Karpas-422 (cell line): ENCODE measurements around the gene TIMP3. TPM values are rescaled to one million over a fixed set of nuclear protein-coding genes. Genes with fewer than 3 reads are reported as not detected.

Source experiments
- DNase-seq: peaks from one replicate; pipeline ENCODE4 v3.0.0-alpha.2; 2015
- H2AFZ ChIP-seq: fragments of 200-600 bp; sonication (generic); 2 replicates; pipeline ENCODE4 v1.6.1; 2014; ENCODE audit warnings: antibody characterized with exemption, low read length, mixed read lengths
- H3K27ac ChIP-seq: fragments of 200-600 bp; sonication (generic); 2 replicates; pipeline ENCODE4 v1.5.1; 2014; ENCODE audit warnings: mild to moderate bottlenecking, low read length, moderate library complexity
- H3K27me3 ChIP-seq: fragments of 200-600 bp; sonication (generic); 2 replicates; pipeline ENCODE4 v1.6.1; 2014; ENCODE audit warnings: low read length, mixed read lengths
- H3K36me3 ChIP-seq: fragments of 200-600 bp; sonication (generic); 2 replicates; pipeline ENCODE4 v1.6.1; 2014; ENCODE audit warnings: low read length, mixed read lengths; ENCODE audit not compliant: insufficient read depth
- H3K4me1 ChIP-seq: fragments of 200-600 bp; sonication (generic); 2 replicates; pipeline ENCODE4 v1.6.1; 2014; ENCODE audit warnings: mild to moderate bottlenecking, low read length, mixed read lengths
- H3K4me2 ChIP-seq: fragments of 200-600 bp; sonication (generic); 2 replicates; pipeline ENCODE4 v1.6.1; 2014; ENCODE audit warnings: low read length, low read depth, mild to moderate bottlenecking; ENCODE audit not compliant: poor library complexity, severe bottlenecking
- H3K4me3 ChIP-seq: fragments of 200-600 bp; sonication (generic); 2 replicates; pipeline ENCODE4 v1.5.1; 2014; ENCODE audit warnings: mild to moderate bottlenecking, antibody characterized with exemption, low read length, mixed read lengths
- H3K79me2 ChIP-seq: fragments of 200-600 bp; sonication (generic); 2 replicates; pipeline ENCODE4 v1.6.1; 2014; ENCODE audit warnings: mild to moderate bottlenecking, low read length, mixed read lengths
- H3K9ac ChIP-seq: fragments of 200-600 bp; sonication (generic); 2 replicates; pipeline ENCODE4 v1.6.0; 2014; ENCODE audit warnings: low read length
- H3K9me2 ChIP-seq: fragments of 200-600 bp; sonication (generic), shearing (Covaris generic); replicated peaks from 2 replicates; pipeline ENCODE4 v1.6.0; 2014; ENCODE audit warnings: mild to moderate bottlenecking, low read length, moderate library complexity; ENCODE audit not compliant: insufficient read depth
- H3K9me3 ChIP-seq: fragments of 300-700, 200-600 bp; sonication (generic); 2 replicates; pipeline ENCODE4 v1.6.1; 2014; ENCODE audit warnings: low read length, mixed read lengths
- H4K20me1 ChIP-seq: fragments of 200-600 bp; sonication (generic); 2 replicates; pipeline ENCODE4 v1.6.1; 2014; ENCODE audit warnings: mild to moderate bottlenecking, antibody characterized with exemption, low read length, low read depth; ENCODE audit not compliant: insufficient read depth
- total RNA-seq: library from RNA; depleted of rRNA; stranded (reverse); fragments of >200 nt; shearing (Covaris generic); gene quantifications from 2 replicates; pipeline ENCODE4 v1.2.3, GENCODE V29; 2014; ENCODE audit warnings: low replicate concordance

Gene TIMP3
- total RNA-seq, 1 experiment from 2014 or later, result not detected

DNA sequence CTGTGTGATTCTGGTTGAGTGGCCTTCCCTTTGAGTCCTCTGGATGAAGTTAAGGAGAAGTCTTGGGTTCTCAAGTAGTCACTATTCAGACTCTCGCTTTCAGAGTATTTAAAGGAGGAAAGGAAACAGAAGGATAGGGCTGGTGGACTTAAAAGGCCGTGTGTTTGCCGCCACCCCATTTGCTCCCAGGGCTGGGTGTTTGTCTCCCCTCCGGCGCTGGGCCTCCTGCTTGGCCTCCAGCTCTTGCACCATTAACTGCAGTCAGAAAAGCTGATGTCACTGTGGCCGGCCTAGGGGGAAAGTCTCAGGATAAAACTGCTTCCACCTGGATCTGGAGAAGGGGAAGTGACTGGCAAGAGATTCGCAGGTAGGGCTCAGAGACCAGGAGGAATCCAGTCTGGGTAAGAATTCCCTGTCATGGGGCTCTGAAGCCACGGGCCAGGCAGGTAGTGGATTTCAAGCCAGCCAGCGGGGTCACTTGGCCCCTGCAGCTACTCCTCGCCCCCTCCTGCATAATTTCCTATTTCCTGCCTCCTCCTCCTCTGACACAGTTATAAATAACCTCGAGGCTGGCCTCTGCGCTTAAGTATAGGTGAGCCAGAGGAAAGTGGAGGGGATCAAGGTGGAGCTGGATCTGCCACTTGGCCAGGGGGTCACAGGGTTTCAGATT lies 17.1 kb downstream of the TIMP3 start:
- no peaks in the 10 kb centered on the region for H4K20me1 ChIP-seq
- no peak overlapping the region for H2AFZ ChIP-seq
- no peaks in the 10 kb centered on the region for H3K9me3 ChIP-seq
- no peaks in the 10 kb centered on the region for H3K79me2 ChIP-seq
- H3K27me3 ChIP-seq, result no peaks in the 10 kb centered on the region
- no peaks in the 10 kb centered on the region for H3K36me3 ChIP-seq
- no peak overlapping the region for H3K27ac ChIP-seq
- no peak for DNase-seq
- H3K9ac ChIP-seq, result no peak overlapping the region
- H3K4me2 ChIP-seq, result no peak overlapping the region
- no peak overlapping the region for H3K4me3 ChIP-seq
- no peaks in the 10 kb centered on the region; the same call in 1 of the 2 replicates for H3K4me1 ChIP-seq
- no peaks in the 10 kb centered on the region for H3K9me2 ChIP-seq

DNA sequence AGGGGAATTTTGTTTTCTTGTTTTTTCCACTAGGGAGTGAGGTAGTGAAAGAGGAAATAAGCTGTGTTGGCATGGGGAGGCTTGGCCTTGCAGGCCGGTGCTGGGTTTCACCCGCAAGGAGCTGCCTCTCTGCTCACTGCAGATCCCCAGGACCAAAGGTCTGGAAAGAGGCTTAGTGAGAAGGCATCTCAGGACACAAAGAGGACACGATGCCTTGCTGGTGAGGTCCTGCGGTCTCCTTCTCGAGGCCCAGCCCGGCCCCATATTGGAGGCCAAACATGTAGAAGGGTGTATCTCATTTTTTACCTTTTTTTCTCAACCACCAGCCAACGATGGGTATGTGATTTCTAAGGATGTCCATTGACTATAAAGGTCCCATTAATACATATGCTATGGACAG lies 17.6 kb downstream of the TIMP3 start:
- no peaks in the 10 kb centered on the region for H3K36me3 ChIP-seq
- no peaks in the 10 kb centered on the region for H4K20me1 ChIP-seq
- H3K9me2 ChIP-seq, result no peaks in the 10 kb centered on the region
- no peak overlapping the region for H3K4me2 ChIP-seq
- no peaks in the 10 kb centered on the region for H3K27me3 ChIP-seq
- H3K79me2 ChIP-seq, result no peaks in the 10 kb centered on the region
- H2AFZ ChIP-seq, result no peak overlapping the region
- no peaks in the 10 kb centered on the region; the same call in 1 of the 2 replicates for H3K4me1 ChIP-seq
- H3K9me3 ChIP-seq, result no peaks in the 10 kb centered on the region
- H3K27ac ChIP-seq, result no peak overlapping the region
- no peak for DNase-seq
- no peak overlapping the region for H3K4me3 ChIP-seq
- H3K9ac ChIP-seq, result no peak overlapping the region

DNA sequence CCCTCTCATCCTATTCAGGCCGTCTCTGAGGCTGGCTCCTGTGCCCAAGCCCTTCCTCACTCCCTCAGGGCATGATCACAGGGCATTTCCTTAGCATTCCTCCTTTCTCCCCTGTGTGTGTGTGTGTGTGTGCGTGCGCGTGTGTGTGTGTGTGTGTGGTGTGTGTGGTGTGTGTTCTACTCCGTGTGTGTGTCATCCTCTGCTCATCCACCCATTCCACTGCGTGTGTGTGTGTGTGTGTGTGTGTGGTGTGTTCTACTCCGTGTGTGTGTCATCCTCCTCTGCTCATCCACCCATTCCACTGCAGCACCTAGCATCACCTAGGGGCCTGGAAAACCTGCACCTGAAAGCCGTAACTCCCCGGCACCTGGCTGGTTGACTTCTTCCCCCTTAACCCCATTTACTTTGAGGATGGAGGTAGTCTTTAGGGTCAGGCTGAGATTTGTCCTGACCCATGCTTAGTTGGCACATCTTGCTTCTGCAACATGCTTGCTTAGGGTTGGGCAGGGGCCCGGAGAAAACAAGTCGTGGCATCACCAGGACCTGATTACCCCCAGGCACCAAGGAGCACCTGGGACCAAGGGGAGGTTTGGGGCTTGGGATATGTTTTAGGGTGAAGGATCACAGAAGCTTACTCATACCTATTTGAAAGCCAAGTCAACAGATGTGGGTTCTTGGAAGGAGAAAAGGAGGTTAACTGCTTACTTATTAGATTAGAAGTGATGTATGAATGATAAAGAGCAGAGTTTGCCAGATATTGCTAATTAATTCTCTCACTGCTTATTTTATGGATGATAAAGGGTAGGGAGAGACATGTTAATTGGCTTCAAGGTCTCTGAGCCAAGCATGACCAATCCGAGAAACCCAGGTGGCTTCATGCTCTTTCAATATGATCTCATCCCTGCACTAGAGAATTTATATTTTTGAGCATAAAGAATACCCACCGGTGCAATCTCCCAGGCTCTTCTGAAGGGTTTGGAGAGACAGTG lies 18.9 kb downstream of the TIMP3 start:
- no peak overlapping the region for H3K9ac ChIP-seq
- no peaks in the 10 kb centered on the region for H3K9me3 ChIP-seq
- no peaks in the 10 kb centered on the region for H4K20me1 ChIP-seq
- no peaks in the 10 kb centered on the region for H3K27me3 ChIP-seq
- no peaks in the 10 kb centered on the region for H3K79me2 ChIP-seq
- no peaks in the 10 kb centered on the region; the same call in 1 of the 2 replicates for H3K4me1 ChIP-seq
- no peak overlapping the region for H3K27ac ChIP-seq
- DNase-seq, result no peak
- H3K9me2 ChIP-seq, result no peaks in the 10 kb centered on the region
- no peak overlapping the region for H2AFZ ChIP-seq
- H3K4me3 ChIP-seq, result no peak overlapping the region
- H3K4me2 ChIP-seq, result no peak overlapping the region
- H3K36me3 ChIP-seq, result no peaks in the 10 kb centered on the region

DNA sequence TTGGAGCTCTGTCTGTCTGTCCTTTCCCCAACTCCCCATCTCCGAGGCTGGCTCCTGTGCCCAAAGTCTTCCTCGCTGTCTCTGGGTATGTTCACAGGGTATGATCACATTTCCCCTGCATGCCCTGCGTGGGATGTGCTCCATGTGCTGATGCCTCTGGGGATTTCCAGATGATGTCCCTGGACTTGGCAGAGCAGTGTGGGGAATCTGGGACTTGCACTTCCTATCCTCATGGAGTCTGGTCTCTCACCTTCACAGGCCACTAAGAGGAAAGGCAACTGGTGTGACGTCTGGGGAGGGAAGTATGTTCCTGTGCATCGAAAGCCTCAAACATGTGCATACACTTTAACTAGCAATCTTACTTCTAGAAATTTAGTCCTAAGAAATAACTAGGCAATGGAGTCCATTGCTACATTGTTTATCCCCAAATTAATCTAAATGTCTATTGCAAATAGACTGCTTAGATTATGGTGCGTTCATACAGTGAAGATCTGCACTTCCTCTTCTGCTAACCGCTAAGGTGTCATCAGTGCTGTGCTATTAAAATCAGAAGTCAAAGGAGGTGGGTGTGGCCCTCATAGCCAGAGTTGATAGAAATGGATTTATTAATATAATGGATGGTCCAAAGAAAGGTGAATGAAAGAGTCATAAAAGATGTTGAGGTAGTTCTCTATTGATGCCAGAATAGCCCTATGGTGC lies 20.8 kb downstream of the TIMP3 start:
- Histone ChIP-seq H3K79me2 (no peaks in the 10 kb centered on the region), H4K20me1 (no peaks in the 10 kb centered on the region), H3K9ac (no peak overlapping the region), H2AFZ (no peak overlapping the region), H3K27ac (no peak overlapping the region), H3K4me1 (no peaks in the 10 kb centered on the region; the same call in 1 of the 2 replicates), H3K4me2 (no peak overlapping the region), H3K9me2 (no peaks in the 10 kb centered on the region), H3K36me3 (no peaks in the 10 kb centered on the region), H3K27me3 (no peaks in the 10 kb centered on the region), H3K4me3 (no peak overlapping the region), H3K9me3 (no peaks in the 10 kb centered on the region)
- DNase-seq, result no peak

DNA sequence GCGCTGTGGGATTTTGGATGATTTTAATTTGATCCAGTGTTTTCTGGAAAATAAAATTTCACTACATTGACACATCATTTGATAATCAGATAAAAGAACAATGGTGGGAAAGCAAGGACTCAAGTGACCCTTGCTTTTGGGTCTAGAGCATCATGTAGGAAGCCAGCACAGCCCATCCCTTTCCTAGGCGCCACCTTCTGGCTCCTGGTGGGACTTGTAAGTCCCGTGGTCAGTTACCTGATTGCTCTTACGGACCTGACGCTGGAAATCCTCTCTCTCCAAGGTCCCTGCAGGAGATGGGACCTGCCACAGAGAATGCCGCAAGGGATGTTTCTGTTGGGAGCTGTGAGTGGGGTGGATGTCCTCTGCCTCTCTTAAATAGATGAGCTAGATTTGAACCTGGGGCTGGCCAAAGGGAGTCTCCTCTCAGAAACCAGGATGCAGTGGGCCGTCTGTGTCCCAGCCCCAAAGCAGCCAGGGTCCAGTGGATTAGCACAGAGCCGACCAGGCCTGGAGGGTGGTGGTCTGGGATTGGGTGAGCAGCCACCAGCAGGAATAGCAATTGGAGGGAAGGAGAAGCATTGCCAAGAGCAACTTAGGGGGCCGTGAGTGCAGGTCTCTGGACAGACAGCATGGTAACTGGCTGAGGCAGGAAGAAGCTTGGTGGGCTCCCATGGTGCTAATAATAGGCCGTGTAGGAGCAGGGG lies 21.7 kb downstream of the TIMP3 start:
- Histone ChIP-seq H3K9ac (no peak overlapping the region), H3K79me2 (no peaks in the 10 kb centered on the region), H3K27ac (no peak overlapping the region), H3K4me2 (no peak overlapping the region), H3K4me3 (no peak overlapping the region), H4K20me1 (no peaks in the 10 kb centered on the region), H3K27me3 (no peaks in the 10 kb centered on the region), H3K4me1 (no peaks in the 10 kb centered on the region; the same call in 1 of the 2 replicates), H3K36me3 (no peaks in the 10 kb centered on the region), H2AFZ (no peak overlapping the region), H3K9me3 (no peaks in the 10 kb centered on the region), H3K9me2 (no peaks in the 10 kb centered on the region)
- peak; percentile 71 for DNase-seq

DNA sequence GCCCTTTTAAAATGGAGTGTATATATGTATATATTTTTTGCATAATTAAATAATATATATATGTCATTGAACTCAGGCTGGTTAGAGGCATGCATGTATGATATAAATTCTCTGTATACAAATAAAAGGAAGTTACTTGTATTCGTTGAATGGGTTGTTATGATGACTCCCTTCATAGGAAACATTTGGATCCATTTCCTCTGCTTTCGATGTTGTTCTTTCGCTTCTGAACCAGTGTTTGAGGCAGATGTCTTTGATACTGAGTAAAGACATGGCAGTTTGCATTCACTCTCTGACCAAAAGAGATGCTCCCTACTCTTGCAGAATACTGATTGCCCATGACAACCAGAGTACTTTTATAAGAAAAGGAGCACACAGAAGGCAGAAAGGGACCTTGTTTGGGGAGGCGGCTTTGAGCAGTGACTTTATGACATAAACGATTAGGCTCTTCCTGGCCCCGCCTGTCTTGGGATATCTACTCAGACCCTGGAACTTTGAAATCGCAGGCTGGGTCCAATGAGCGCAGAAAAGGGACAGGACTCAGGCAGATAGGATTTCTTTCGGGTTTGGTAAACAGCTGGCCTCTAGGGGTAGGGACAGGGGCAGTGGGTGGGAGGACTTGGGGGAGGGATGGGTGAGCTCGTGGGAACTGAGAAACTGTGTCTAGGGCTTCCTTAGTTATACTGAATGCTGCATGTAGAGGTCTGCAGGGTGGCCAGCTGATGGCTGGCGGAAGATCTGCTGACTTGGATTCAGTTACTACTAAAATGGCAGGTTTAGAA lies 23.2 kb downstream of the TIMP3 start:
- H3K36me3 ChIP-seq, result no peaks in the 10 kb centered on the region
- no peak overlapping the region for H3K4me3 ChIP-seq
- no peaks in the 10 kb centered on the region for H3K27me3 ChIP-seq
- no peak for DNase-seq
- no peak overlapping the region for H2AFZ ChIP-seq
- H4K20me1 ChIP-seq, result no peaks in the 10 kb centered on the region
- no peak overlapping the region for H3K27ac ChIP-seq
- no peaks in the 10 kb centered on the region; the same call in 1 of the 2 replicates for H3K4me1 ChIP-seq
- H3K79me2 ChIP-seq, result no peaks in the 10 kb centered on the region
- no peaks in the 10 kb centered on the region for H3K9me3 ChIP-seq
- H3K4me2 ChIP-seq, result no peak overlapping the region
- H3K9ac ChIP-seq, result no peak overlapping the region
- H3K9me2 ChIP-seq, result no peaks in the 10 kb centered on the region

DNA sequence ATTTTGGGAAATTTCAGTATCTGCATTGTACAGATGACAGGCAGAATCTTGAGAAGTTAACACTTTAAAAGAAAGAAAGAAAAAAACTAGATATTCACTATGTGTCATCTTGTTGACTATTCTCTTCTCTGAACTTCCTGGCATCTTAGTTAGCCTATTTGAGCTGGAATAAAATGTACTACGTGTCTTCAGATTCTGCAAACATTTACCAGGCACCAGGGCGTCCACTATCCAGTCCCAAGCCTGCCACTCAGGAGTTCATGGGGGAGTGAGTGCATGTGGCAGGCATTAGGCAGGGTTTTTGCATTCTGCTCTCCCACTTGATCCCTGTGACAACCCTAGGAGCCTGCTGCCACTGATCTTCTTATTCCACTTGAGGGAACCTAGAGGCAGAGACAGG lies 25.0 kb downstream of the TIMP3 start:
- no peaks in the 10 kb centered on the region for H4K20me1 ChIP-seq
- H3K4me3 ChIP-seq, result no peak overlapping the region
- no peaks in the 10 kb centered on the region for H3K27me3 ChIP-seq
- no peak overlapping the region for H3K27ac ChIP-seq
- H2AFZ ChIP-seq, result no peak overlapping the region
- H3K9me3 ChIP-seq, result no peaks in the 10 kb centered on the region
- no peaks in the 10 kb centered on the region for H3K9me2 ChIP-seq
- H3K9ac ChIP-seq, result no peak overlapping the region
- DNase-seq, result no peak
- no peaks in the 10 kb centered on the region for H3K79me2 ChIP-seq
- H3K4me1 ChIP-seq, result no peaks in the 10 kb centered on the region; the same call in 1 of the 2 replicates
- no peaks in the 10 kb centered on the region for H3K36me3 ChIP-seq
- H3K4me2 ChIP-seq, result no peak overlapping the region
